Dedifferentiated amniotic fluid mesenchymal stem cell (primary cell): ENCODE data around the gene THSD7A.

Source experiments
- DNase-seq: peaks from one replicate; pipeline ENCODE4 v3.0.0-alpha.2; 2016; ENCODE audit errors: extremely low spot score

Gene THSD7A

DNA sequence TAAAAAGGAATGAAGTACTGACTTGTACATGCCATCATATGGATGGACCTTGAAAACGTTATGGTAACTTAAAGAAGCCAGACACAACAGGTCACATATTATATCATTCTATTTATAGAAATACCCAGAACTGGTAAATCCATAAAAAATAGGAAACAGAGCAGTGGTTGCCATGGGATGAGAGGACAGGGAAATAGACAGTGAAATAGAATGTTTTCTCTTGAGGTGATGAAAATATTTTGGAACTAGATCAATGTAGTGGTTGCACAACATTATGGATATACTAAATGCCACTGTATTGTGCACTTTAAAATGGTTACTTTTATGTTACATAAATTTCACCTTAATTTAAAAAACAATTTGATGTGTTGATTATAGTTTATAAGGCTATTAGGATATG is 318.5 kb downstream of the THSD7A start:
- no peak for DNase-seq

DNA sequence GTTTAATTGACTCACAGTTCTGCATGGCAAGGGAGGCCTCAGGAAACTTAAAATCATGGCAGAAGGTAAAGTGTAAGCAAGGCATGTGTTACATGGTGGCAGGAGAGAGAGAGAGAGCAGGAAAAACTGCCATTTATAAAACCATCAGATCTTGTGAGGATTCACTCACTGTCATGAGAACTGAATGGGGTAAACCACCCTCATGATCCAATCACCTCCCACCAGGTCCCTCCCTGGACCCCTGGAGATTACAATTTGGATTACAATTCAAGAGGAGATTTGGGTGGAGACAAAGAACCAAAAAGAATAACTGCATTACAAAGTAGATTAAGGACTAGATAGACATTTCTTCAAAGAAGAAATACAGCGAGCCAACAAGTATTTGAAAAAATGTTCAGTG is 324.1 kb downstream of the THSD7A start:
- DNase-seq: no peak

DNA sequence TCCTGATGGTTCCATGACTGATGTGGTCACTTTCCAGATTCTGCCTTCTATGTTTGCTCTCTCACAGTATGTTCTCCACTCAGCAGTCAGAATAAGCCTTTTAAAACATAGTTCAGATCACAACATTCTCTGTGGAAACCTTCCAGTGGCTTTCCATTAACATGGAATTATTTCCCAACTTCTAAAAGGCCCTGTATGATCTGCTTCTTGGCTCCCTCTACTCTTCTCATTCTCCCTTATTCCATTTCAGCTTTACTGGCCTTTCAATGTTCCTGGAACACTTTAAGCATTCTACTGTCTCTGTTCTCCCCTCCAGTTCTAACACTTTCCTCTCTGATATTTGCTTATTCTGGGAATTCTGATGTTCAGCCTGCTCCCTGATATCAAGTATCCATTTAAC is 325.6 kb downstream of the THSD7A start:
- DNase-seq: no peak

GRCh38 chr7:11505471-11505985 is 326.5 kb downstream of the THSD7A start:
- DNase-seq: no peak

DNA sequence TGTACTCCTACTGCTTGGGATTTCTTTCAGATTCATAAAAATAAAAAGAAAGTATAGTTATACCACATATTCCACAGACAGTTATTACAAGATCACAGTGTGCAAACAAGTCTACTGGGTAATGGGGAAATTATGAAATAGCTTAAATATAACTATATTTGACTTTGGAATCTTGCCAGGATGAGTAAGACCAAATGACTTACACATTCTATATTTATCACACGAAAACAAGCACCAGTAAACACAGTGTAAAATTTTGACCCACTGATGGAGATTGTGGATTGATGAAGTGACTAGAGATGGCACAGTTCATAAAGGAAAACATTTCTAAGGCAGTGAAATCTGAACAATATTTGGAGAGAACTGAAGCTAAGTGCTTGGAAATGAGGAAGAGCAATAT is 339.7 kb downstream of the THSD7A start:
- DNase-seq: no peak

GRCh38 chr7:11491811-11492210 is 340.2 kb downstream of the THSD7A start:
- no peak for DNase-seq

- DNase-seq: no peak
These were observed 342.7 kb downstream of the THSD7A start for GRCh38 chr7:11489280-11489679.

DNA sequence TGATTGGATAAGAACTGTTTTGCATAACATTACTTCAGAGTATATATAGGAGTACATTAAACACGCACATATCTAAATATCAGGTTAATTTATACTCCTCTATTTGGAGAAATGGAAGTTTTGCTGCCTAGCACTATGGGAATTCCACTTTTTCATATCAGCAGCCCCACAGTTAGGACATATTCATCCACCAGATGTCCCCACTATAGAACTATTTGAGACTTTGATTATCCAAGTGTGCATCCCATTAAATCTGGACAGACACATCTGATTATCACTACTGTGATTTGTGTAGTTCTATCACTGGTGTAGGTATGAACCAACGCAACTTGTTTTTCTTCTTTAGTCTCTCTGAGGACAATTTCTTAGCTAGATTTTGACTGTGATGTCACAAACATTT is 345.7 kb downstream of the THSD7A start:
- no peak for DNase-seq

GRCh38 chr7:11485636-11486035 is 346.4 kb downstream of the THSD7A start:
- no peak for DNase-seq

- DNase-seq: no peak
These were observed 351.9 kb downstream of the THSD7A start for GRCh38 chr7:11480143-11480542.

GRCh38 chr7:11478882-11479281 is 353.1 kb downstream of the THSD7A start:
- no peak for DNase-seq

GRCh38 chr7:11478426-11478825 is 353.6 kb downstream of the THSD7A start:
- no peak for DNase-seq

- DNase-seq: no peak
These were observed 357.0 kb downstream of the THSD7A start for GRCh38 chr7:11474902-11475585.

- DNase-seq: no peak
These were observed 358.1 kb downstream of the THSD7A start for GRCh38 chr7:11473807-11474424.

- no peak for DNase-seq
These were observed 358.8 kb downstream of the THSD7A start for GRCh38 chr7:11473220-11473619.

GRCh38 chr7:11472646-11473045 is 359.4 kb downstream of the THSD7A start:
- no peak for DNase-seq

DNA sequence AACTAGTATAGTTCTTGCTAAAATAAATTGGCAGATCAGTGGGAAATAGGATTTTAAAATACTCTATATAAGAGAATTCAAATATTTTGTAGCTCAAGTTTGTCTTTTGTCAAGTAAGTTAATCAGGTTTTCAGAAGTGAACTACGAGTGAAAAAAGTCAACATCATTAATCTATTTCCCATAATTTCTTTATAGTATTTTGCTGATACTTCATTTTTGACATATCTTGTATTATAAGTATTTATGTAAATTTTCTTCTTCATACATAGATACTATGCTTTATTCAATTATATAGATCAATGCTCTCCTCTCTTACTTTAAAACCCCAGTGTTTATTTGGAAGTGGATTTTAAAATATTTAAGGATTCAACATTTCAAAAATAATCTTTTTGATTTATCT is 360.7 kb downstream of the THSD7A start:
- no peak for DNase-seq

GRCh38 chr7:11469028-11469745 is 362.8 kb downstream of the THSD7A start:
- DNase-seq: no peak

- no peak for DNase-seq
These were observed 365.4 kb downstream of the THSD7A start for GRCh38 chr7:11466517-11467105.

DNA sequence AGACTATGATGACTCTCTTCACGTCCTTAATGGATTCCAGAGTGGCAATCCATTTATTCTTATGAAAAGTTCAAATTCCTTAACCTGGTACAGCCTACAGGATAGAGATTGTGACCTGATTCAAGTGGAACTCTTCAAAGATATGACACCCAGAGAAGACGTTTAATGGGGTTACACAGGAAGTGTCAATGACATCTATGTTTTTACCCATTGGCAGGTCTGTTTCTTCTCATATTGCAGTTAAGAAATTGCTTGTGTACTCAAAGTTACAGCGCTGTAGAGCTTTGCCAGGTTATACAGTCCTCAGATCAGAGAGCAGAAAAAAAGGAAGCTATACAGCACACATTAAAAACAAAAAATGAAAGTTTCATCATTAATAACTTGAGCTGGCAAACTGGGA is 367.4 kb downstream of the THSD7A start:
- no peak for DNase-seq

- no peak for DNase-seq
These were observed 370.1 kb downstream of the THSD7A start for GRCh38 chr7:11461946-11462345.

GRCh38 chr7:11458736-11459483 is 373.1 kb downstream of the THSD7A start:
- peak; percentile 43 for DNase-seq
